HG02642 (cell line): ENCODE measurements around the gene ACTR1A.
"Not testable (repeated sequence)": the region's sequence is repeated elsewhere in the genome, so short reads cannot be mapped to it uniquely, and the experiment has no call there.

Source experiments
- ATAC-seq: cut with Tn5 transposase; IDR thresholded peaks from one replicate; pipeline ENCODE4 v1.9.1; 2021; ENCODE audit warnings: mild to moderate bottlenecking; ENCODE audit not compliant: unreplicated experiment, poor library complexity

The ACTR1A gene

GRCh38 chr10:102517553-102517952 is 15.0 kb upstream of the ACTR1A start:
- ATAC-seq, result no peak

- ATAC-seq, result no peak
Observed at GRCh38 chr10:102515724-102516123, 13.2 kb upstream of the ACTR1A start.

GRCh38 chr10:102514487-102515311 is 12.2 kb upstream of the ACTR1A start:
- no peak for ATAC-seq

GRCh38 chr10:102511583-102512274 is 9.2 kb upstream of the ACTR1A start:
- ATAC-seq, result peak; percentile 79

GRCh38 chr10:102509387-102509786 is 6.9 kb upstream of the ACTR1A start:
- no peak for ATAC-seq

GRCh38 chr10:102508506-102508905 is 6.0 kb upstream of the ACTR1A start:
- ATAC-seq, result no peak

GRCh38 chr10:102507521-102507920 is 5.0 kb upstream of the ACTR1A start:
- ATAC-seq, result no peak

- ATAC-seq, result no peak
Observed at GRCh38 chr10:102505462-102506115, 3.1 kb upstream of the ACTR1A start.

- ATAC-seq, result no peak
Observed at GRCh38 chr10:102504976-102505300, 2.4 kb upstream of the ACTR1A start.

GRCh38 chr10:102504179-102504975 is 1.9 kb upstream of the ACTR1A start:
- ATAC-seq, result no peak

GRCh38 chr10:102503264-102504178 is 1.0 kb upstream of the ACTR1A start, which contains the start of gene SUFU:
TSS of gene SUFU (plus strand) at chr10:102503972. CDS start at chr10:102504153, 181 bp downstream.
- ATAC-seq, result peak; percentile 72

- ATAC-seq, result peak; percentile 70
Observed at GRCh38 chr10:102502029-102502336, 529 bp downstream of the ACTR1A start.

GRCh38 chr10:102501201-102502028 is 1.1 kb downstream of the ACTR1A start:
- no peak for ATAC-seq

GRCh38 chr10:102500686-102501085 is 1.8 kb downstream of the ACTR1A start:
- not testable (repeated sequence) for ATAC-seq

- no peak for ATAC-seq
Observed at GRCh38 chr10:102499356-102499755, 3.2 kb downstream of the ACTR1A start.

- ATAC-seq, result no peak
Observed at GRCh38 chr10:102497545-102497944, 5.0 kb downstream of the ACTR1A start.

GRCh38 chr10:102493771-102494170 is 8.7 kb downstream of the ACTR1A start:
- ATAC-seq, result no peak

- no peak for ATAC-seq
Observed at GRCh38 chr10:102492983-102493382, 9.5 kb downstream of the ACTR1A start.
